ENCODE measurements around the gene PIH1D1. TPM values are rescaled to one million over a fixed set of nuclear protein-coding genes. Genes with fewer than 3 reads are reported as not detected.

PIH1D1 gene
- total RNA-seq, 2 donors from 2014 or later, result 55.8 to 61.5 TPM

GRCh38 chr19:49396738-49397505 lies 54.7 kb downstream of the PIH1D1 start:
- H3K27ac ChIP-seq, result no peak overlapping the region
- no peaks in the 10 kb centered on the region for H3K4me1 ChIP-seq
- no peak for DNase-seq (ENCODE audit: low spot score)
- H3K4me3 ChIP-seq, result no peak overlapping the region
- no peak for TF ChIP-seq CTCF (IDR thresholded peaks at IDR 0.05)
- no peaks in the 10 kb centered on the region for H3K27me3 ChIP-seq
- H3K9me3 ChIP-seq, result no peaks in the 10 kb centered on the region
- H3K36me3 ChIP-seq, result no peaks in the 10 kb centered on the region

MicroRNAs encoded within 50 kb of the gene (microRNA counts, 767-probe panel; counts per million panel counts)
- 4,750 to 11,470 counts per million in 2 donors for microRNA hsa-miR-150-5p

Small RNA genes within 50 kb of the gene (microRNA-seq; reads per million reads assigned to microRNA genes)
- gene MIR150 (ENCODE audit: borderline number of aligned reads in 2 of 2, borderline replicate concordance in 1 of 2), result 802 to 855 reads per million in 2 donors

Other genes starting within 250 kb of the PIH1D1 start
- under 1 TPM; 0.56 to 0.90 TPM for gene SLC6A16, start 126.6 kb downstream of the PIH1D1 start, total RNA-seq
- 10 to 100 TPM in 1 of 2 donors, 1 to 10 TPM in 1; 2.6 to 12.1 TPM for gene CD37, start 116.4 kb downstream of the PIH1D1 start, total RNA-seq
- 10 to 100 TPM; 39.8 to 45.3 TPM for gene TEAD2, start 89.4 kb downstream of the PIH1D1 start, total RNA-seq
- gene DKKL1, start 87.9 kb downstream of the PIH1D1 start, total RNA-seq, result not detected
- gene KASH5, start 63.6 kb downstream of the PIH1D1 start, total RNA-seq, result not detected
- gene PTH2, start 28.4 kb downstream of the PIH1D1 start, total RNA-seq, result not detected
- gene GFY, start 26.4 kb downstream of the PIH1D1 start, total RNA-seq, result not detected
- under 1 TPM; 0.59 to 0.67 TPM for gene SLC17A7, start 10.3 kb downstream of the PIH1D1 start, total RNA-seq
- gene ALDH16A1, start 1.4 kb upstream of the PIH1D1 start, total RNA-seq, result 10 to 100 TPM in 1 of 2 donors, 1 to 10 TPM in 1; 9.5 to 18.5 TPM
- gene FLT3LG, start 22.4 kb upstream of the PIH1D1 start, total RNA-seq, result 1 to 10 TPM; 1.1 to 2.6 TPM
- 1,000 to 10,000 TPM in 1 of 2 donors, 100 to 1,000 TPM in 1; 765 to 1,868 TPM for gene RPL13A, start 35.8 kb upstream of the PIH1D1 start, total RNA-seq
- gene RPS11, start 44.6 kb upstream of the PIH1D1 start, total RNA-seq, result 1,000 to 10,000 TPM; 1,048 to 2,648 TPM
- 100 to 1,000 TPM in 1 of 2 donors, 10 to 100 TPM in 1; 98.2 to 123 TPM for gene FCGRT, start 60.8 kb upstream of the PIH1D1 start, total RNA-seq
- 10 to 100 TPM; 15.8 to 17.2 TPM for gene RCN3, start 76.2 kb upstream of the PIH1D1 start, total RNA-seq
- gene NOSIP, start 128.7 kb upstream of the PIH1D1 start, total RNA-seq, result 10 to 100 TPM; 39.0 to 62.3 TPM
- gene PRRG2, start 129.5 kb upstream of the PIH1D1 start, total RNA-seq, result 1 to 10 TPM in 1 of 2 donors, under 1 TPM in 1; 0.63 to 2.3 TPM
- 10 to 100 TPM in 1 of 2 donors, 1 to 10 TPM in 1; 6.6 to 13.3 TPM for gene PRR12, start 139.4 kb upstream of the PIH1D1 start, total RNA-seq
- 10 to 100 TPM; 60.9 to 83.5 TPM for gene RRAS, start 188.3 kb upstream of the PIH1D1 start, total RNA-seq
- 10 to 100 TPM; 14.3 to 22.3 TPM for gene SCAF1, start 190.4 kb upstream of the PIH1D1 start, total RNA-seq
- gene IRF3, start 214.0 kb upstream of the PIH1D1 start, total RNA-seq, result 10 to 100 TPM; 33.2 to 34.0 TPM
- 1 to 10 TPM; 5.7 to 6.5 TPM for gene BCL2L12, start 214.1 kb upstream of the PIH1D1 start, total RNA-seq
- 100 to 1,000 TPM; 187 to 192 TPM for gene PRMT1, start 225.5 kb upstream of the PIH1D1 start, total RNA-seq
- under 1 TPM in 1 of 2 donors, not detected in 1; 0.43 TPM for gene ADM5, start 237.8 kb upstream of the PIH1D1 start, total RNA-seq
- 1 to 10 TPM; 1.2 to 2.8 TPM for gene CPT1C, start 239.3 kb upstream of the PIH1D1 start, total RNA-seq